ENCODE measurements around the gene PLXNB1.
"Not testable (repeated sequence)": the region's sequence is repeated elsewhere in the genome, so short reads cannot be mapped to it uniquely, and the experiment has no call there.

The PLXNB1 gene

DNA sequence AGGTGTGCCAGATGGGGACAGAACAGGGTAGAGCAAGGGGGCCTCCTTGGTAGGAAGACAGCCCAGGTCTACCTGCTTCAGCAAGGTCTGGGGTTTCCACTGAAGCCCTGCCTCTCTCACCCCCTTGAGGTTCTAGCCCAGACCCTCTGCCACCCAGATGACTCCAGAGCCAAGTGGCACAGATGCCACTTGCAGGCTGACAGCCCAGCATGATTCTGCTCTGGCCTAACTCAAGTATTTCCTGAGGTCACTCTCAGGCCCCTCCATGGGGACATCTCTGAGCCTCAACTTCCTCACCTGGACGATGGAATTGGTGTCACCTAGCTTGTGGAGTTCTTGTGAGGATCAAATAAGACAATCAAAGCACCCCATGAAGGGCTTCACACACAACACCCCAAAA lies 23.9 kb downstream of the PLXNB1 start:
- DNase-seq (ENCODE audit: low read depth), result no peak

DNA sequence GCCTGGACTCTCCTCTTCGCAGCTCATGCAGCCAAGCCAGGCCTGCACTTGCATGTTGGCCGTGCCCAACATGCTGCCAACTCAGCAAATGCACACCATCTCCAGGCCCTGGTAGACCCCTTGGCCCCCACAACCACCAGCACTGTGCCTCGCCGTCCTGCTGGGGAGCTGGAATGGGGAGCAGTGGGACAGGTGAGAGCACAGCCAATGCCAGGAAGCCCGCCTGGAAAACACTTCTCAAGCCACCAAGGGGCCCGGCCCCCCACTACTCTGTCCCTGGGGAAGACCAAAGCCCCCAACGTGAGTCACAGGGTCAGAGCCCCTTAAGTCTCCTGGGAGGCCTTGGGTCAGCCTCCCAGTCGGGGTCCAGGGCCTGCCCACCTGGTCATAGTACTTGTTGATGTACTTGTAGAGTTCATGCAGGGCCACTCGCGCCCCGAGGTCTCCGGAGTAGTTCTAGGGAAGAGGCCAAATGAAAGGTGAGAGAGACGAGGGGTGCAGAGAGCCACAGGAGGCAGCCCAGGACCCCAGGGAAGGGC lies 24.5 kb downstream of the PLXNB1 start:
- DNase-seq (ENCODE audit: low read depth), result no peak

DNA sequence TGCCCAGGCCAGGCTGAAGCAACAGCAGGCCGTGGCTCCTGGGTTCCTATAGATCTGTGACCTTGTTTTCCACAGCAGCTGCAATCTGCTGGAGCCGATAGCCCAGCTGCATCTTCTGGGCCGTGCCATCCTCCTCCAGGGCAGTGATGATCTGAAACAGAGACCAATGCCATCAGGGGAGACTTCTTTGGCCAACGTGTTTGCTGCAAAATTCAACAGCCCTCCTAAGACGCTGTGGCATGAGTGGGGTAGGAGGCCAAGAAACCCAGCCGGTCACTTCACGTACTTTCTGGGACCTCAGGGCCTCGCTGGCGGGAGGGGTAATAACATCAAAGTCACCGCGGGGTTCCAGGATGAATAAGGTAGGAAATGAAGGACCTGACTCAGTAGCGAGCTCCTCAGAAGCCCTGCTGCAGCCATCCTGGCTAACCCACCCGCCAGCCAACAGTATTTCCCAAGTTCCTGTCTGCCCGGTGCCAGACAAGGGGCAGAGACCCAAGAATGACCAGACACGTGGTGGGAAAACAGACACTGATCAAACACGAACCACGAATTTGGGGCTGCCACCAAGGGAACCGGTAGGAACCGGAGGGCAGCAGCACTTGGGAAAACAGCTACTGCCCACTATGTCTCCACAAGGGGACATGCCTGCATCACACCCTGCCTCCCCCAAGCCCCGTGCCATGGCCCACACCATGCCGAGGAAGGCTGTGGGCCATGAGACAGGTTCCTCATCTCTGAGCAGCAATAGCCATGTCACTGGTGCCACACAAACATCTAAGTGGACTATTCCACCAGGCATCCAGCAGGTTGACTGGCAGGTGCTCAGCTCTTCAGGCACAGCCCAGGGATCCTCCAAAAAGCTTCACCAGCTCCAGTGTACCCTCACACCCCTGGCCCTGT lies 25.2 kb downstream of the PLXNB1 start:
- no peak for DNase-seq (ENCODE audit: low read depth)

DNA sequence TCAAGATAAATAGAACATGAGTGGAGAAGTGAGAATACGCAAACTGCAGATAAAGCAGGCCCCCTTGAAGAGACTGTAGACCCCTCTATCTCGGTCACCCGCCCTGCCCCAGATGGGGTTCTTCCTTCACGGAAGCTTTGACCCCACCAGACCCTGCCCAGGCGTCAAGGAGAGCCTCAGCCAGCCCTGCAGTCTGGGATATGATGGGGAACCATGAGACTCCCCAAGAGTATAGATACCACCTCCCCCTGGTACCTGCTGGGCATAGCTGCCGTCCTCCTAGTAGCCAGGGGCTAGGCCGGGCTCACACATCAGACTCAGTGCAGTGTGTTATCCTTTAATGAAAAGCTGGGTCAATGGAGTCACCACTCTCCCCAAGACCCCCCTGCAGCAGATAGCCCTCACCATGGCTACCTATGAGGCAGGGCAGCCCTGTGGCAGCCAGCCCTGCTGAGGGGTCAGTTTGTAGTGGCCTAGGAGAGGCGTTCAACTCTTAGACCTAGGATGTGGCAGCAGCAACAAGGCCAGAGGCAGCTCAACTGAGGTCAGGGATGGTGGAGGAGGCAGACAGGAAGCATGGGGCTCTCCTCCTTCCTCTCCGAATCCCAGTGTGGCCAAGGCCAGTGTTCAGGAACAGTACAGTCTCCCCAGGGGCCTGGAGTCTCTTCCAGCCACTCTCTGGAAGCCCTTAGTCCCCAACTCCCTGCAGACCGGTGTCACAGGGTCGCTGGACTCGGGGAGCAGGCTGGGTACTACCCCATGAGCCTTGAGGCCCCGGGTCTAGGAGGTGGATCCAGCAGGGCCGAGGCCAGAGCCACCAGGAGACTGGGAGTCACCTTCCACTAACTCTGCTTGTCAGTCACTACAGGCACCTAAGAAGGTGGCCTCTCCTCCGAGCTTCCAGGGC lies 26.1 kb downstream of the PLXNB1 start:
- DNase-seq (ENCODE audit: low read depth), result no peak

DNA sequence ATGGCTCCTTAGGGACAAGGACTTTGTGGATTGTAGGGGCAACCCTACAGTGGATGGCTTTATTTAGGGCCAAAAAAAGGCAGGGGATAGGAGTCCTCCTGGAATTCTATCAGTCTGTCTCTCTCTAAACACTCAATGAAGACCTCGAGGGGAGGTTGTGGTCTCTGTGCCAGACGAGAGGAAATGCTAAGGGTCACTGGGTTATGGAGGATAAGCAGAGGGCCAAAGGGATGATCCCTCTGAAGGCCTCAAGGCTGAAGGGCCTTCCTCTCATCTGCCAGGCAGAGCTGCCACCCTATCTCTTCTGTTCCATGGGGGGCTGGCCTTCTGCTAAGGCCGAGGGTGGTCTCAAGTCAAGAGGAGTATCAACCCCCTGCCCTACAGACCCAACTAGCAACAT lies 27.0 kb downstream of the PLXNB1 start:
- no peak for DNase-seq (ENCODE audit: low read depth)

DNA sequence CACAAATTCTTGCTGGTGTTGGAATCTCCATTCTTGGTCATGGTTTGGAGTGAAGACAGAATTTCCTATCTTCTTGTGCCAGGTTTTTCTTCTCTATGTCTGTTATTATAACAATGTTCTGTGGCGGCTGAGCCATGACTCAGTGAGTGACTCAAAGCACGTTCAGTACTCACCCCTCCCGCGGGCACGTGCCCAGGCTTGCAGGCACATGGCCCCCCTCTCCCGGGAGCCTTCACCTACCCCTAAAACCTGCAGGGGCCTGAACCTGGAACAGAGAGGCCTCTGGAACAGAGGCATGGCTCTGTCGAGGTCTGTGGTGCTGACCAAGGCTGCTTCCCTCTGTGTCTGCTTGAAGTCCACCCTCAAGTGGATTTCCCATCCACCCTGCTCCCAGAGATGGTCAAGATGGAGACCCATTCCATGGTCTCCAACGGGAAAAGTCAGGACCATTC lies 27.6 kb downstream of the PLXNB1 start:
- peak; percentile 93 for DNase-seq (ENCODE audit: low read depth)

DNA sequence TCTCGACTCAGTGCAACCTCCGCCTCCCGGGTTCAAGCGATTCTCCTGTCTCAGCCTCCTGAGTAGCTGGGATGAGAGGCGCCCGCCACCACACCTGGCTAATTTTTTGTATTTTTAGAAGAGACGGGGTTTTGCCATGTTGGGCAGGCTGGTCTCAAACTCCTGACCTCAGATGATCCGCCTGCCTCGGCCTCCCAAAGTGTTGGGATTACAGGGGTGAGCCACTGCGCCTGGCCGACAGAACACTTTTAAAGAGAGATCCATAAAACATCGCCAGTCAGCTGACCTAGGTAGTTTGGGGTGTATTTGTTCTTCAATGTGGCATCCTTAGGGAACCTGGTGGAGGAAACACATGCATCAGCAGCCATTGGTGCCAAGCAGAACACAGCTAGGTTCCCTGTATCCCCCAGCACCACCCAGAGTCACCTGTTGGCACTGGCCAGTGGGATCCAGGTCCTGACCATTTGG lies 28.4 kb downstream of the PLXNB1 start:
- not testable (repeated sequence) for DNase-seq (ENCODE audit: low read depth)

DNA sequence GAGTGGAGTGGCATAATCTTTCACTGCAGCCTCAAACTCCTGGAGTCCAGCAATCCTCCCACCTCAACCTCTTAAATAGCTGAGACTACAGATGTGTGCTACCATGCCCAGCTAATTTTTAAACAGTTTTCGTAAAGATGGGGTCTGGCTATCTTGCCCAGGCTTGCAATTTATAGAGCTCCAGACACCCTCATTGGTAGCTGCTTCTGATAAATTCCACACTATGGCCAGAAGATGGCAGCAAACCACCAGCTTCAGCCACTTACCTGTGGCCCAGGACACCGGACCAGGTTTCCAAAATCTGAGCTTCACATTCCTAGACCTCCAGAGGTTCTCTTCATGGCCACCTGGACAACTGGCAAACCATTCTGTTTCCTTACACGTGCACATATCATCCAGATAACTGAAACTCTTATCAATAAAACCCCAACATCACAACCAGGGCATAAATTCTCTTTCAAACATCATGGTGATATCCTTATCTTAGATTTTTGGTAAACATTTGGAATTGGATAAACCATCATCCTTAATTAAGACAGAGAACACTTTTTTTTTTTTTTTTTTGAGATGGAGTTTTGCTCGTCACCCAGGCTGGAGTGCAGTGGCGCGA lies 29.0 kb downstream of the PLXNB1 start:
- DNase-seq (ENCODE audit: low read depth), result peak; percentile 43

DNA sequence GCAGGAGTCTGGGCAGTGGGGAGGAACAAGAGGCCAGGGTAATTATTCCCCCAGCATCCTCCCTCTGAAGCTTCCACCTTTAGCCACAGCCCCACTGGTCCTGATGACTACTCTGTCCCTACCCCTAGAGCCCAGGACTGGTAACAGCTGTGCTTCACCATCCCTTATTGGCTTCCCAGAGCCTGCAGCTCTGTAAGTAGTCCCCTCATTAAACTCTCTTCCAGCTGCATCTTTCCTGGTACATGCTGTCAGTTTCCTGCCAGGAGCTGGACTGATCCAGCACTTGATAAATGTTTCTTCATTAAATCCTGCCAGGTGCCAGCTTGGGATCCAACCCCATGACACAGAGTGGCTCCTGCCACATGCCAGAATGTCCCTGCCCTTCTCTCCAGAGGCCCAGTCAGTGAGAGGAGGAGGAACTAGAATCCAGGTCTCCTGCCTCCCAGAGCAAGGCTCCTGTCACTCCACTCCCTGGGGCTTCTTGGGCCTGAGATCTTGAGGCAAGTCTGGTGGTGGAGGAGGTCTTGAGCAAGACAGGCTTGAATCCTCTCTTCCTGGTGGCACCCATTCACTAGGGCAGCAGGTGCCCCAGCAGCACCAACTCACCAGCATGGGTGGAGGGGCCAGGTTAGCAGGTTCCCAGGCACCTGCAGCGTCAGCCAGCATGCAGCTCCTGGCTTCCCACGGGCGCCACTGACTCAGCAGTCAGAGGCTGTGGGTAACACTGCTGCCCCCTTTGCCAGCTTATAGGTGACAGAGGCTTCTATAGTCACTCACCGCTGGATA lies 30.3 kb downstream of the PLXNB1 start:
- no peak for DNase-seq (ENCODE audit: low read depth)

DNA sequence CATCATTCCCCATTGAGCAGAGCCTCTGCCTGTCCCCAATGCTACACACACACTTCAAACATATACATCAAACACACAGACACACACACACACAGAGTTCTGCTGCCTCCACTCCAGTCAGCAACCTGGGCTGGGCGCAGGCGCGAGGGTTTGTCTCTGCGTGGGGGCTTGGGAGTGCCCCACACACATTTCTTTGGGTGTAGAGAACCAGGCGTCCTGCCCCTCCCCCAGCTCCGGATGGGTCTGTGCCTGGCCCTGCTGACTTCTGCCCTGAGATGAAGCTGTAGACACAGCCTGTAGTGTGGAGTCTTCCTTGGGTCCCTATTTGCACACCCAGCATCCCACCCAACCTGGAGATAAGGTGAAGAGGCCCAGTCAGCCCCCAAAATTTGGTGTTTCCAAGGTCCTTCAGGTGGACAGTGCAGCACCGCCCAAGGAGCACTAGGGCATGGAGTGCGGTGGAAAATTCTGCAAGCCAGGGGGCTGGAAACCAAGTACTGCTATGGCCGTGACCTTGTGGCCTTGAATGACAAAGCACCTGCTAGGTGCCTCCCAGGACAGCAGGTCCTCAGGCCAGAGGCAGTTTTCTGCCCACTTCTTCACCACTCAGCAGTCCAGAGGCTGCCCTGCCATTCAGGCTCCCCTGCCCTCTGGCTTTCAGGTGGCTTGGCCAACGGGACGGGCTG lies 31.0 kb downstream of the PLXNB1 start:
- DNase-seq (ENCODE audit: low read depth), result no peak

DNA sequence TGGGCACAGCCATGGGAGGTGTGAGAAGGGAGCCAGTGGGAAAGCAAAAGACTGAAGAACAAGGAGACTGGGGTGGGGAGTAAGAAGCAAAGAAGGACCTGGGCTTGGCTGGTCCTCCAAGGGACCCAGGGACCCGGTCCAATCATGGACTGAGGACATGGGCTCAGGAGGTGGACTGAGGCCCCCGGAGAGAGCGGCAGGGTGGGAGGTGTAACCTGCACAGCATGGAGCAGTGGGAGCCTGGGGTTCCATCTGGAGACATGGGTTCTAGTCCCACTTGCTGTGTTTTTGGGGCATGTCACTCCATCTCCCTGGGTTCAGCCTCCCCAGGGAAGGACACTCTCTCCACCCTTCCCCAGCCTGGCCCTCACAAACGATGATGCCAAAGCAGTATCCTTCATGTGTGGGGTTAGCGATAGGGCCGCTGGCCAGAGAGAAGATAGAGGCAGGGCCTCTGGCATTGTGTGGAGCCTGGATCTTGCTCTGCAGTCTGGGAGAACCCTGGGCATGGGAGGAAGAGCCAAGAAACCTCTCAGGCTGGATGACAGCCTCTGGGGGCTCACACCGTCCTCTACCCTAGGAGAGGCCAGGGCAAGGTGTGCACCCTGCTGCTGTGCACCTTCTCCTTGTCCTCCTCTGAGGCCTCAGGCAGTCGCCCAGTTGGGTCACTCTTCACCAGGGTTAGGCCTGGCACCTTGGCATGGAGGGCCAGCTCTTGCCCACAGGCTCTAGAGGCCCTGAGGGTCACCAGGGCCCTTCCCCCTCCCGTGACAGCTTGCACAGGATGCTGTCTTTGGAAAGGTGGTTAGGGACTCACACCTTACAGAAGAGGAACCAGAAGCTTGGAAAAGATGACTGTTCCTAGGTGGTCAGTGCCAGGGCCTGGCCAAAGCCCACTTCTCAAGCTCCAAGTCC lies 31.9 kb downstream of the PLXNB1 start:
- no peak for DNase-seq (ENCODE audit: low read depth)

DNA sequence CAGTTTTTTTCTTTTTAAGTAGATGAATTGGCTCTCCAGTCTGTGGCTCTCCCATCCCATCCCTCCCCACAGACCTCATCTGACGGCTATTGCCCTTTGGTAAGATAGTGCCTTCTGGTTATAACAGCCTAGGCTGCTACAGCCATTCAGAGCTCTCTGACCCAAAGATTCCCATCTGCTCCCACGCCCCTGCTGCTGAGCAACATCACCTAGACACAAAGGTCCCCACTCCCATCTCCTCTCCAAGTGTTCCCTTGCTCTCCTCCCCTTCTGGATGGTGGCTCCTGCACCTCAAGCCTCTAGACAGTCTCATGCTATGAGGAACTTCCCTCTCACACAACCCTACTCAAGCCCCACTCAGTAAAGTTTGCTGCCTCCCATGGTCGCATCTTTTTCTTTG lies 34.2 kb downstream of the PLXNB1 start:
- DNase-seq (ENCODE audit: low read depth), result no peak

DNA sequence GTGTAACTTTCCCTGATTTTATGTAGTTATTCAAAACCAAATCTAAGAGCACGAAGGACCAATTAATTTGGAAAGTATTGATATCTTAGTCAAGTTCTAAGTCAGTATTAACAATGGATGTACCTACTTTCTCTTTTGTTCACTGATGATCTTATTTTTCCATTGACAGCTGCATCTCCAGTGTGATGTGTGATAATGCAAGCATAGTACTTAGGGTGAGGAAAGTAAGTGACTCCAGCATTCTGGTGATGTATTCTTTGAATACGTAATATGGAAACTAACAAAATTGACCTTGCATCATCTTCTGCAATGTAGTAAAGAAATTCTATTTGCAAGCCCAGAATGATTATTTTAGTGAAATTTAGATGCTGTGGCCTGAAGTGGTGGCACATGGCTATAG lies 35.5 kb downstream of the PLXNB1 start:
- DNase-seq (ENCODE audit: low read depth), result no peak

DNA sequence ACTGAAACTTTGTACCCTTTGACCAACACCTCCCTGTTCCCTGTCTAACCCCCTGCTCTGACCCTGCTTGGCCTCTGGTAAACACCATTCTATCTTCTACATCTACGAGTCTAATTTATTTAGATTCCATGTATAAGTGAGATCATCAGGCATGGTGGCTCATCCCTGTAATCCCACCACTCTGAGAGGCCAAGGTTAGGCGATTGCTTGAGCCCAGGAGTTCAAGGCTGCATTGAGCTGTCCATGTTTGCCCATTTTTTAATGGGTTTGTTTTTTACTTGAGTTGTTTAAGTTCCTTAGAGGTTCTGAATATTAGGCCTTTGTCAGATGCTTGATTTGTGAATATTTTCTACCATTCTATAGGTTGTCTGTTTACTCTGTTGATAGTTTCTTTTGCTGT lies 40.9 kb downstream of the PLXNB1 start:
- no peak for DNase-seq (ENCODE audit: low read depth)

DNA sequence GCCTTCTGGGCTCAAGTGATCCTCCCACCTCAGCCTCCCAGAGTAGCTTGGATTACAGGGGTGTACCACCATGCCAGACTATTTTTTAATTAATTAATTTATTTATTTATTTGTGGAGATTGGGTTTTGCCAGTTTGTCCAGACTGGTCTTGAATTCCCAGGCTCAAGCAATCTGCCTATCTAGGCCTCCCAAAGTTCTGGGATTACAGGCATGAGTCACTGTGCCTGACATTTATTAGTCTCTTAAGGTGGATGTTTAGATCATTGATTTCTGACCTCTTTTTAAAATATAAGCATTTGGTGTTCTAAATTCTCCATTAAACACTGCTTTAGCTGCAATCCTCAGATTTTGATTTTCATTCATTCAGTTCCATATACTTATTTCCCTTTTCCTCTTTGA lies 42.3 kb downstream of the PLXNB1 start:
- no peak for DNase-seq (ENCODE audit: low read depth)

DNA sequence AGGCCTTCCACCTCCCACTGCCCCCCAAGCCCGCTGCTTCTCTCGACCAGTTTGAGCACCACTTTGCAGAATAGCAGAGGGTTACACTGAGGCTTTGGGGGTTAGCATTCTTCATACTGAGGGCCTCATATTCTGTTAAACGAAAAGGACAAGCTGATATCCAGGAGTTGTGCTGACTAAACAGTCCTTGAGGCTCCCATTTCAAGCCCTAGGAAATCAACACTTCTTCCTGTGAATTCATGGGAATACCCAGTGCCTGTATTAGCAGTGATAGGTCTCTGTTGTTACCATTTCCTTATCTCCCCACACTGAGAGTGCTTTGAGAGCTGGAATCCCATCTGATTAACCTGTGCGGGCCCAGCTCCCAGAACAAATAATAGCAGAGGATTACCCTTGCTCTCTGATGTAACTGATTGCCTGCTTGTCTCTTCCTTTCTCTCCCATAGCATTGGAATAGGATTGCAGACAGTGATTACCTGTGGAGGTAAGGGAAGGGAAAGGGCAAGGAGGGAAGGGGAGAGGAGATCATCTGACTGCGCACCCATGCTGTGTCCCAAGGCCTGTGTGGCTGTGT lies 56.9 kb downstream of the PLXNB1 start:
- DNase-seq (ENCODE audit: low read depth), result no peak

DNA sequence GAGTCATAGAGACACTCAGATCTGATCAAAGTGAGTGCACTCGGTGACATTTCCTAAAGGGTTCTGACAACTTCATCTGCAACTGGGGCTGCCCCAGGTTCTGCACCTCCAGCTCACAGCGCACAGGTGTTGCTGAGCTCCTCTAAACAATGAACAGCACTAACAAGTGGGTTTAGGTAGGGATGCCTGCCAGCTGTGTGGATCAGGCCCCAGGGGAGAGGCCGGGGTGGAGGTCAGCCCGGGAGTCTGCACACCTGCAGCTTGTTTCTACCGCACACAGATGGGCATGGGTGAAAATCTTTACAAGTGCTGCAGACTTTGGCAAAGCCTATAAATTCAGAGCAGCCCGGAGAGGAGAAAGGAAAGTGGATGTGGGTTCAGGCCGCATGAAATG lies 57.5 kb downstream of the PLXNB1 start:
- no peak for DNase-seq (ENCODE audit: low read depth)

DNA sequence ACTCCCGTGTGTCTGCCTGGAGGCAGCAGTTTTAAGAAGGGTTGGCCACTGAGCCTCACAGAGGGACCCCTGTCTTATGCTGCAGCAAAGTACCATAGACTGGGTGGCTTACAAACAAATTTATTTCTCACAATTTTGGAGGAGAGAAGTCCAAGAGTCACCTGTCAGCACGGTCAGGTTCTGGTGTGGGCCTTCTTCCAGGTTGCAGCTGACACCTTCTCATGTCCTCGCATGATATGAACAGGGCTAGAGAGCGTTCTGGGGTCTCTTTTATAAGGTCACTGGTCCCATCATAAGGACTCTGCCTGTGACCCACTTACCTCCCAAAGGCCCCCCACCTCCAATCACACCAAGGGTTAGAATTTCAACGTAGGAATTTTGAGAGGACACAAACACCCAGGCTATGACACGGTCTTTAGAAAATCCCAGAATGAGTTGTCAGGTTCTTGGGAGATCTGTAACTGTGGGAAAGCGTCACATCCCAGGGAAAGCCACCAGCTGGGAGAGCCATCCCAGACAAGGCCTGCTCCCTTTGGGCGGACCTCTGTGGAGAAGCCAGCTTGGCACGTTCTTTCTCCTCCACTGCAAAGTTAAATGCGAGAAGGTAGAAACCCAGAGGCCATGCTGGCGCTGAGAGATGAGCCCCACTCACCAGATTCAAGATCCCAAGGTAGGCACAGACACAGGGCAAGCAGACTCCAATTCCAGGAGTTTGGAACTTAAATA lies 58.1 kb downstream of the PLXNB1 start, which contains the start of gene FBXW12:
FBXW12 (plus strand) TSS at position 569 of the 726 bp plus-strand sequence. CDS start 549 bp downstream, outside the sequence.
- DNase-seq (ENCODE audit: low read depth), result no peak

Data from stromal cell of bone marrow (primary cell).